Activated CD4-positive, CD25-positive, alpha-beta regulatory T cell (primary cell): ENCODE measurements around the gene KRAS.

ENCODE experiments used
- DNase-seq, 4 experiments: peaks; one replicate each; lab custom pipeline; 2025; lab: John Stamatoyannopoulos, UW

Gene KRAS

GRCh38 chr12:25195056-25195971 is 55.4 kb downstream of the KRAS start, which contains the start of the genes DNAI7 and ETFRF1:
Gene DNAI7 (minus strand): TSS chr12:25195160. CDS start chr12:25195078, 82 bp downstream.
Gene ETFRF1 (plus strand): TSS chr12:25195237. CDS start chr12:25203957, 8,720 bp downstream.
- DNase-seq, result peak; percentile 91 to 92 (median 92)

GRCh38 chr12:25194722-25195055 is 56.0 kb downstream of the KRAS start:
- DNase-seq, result no peak

DNA sequence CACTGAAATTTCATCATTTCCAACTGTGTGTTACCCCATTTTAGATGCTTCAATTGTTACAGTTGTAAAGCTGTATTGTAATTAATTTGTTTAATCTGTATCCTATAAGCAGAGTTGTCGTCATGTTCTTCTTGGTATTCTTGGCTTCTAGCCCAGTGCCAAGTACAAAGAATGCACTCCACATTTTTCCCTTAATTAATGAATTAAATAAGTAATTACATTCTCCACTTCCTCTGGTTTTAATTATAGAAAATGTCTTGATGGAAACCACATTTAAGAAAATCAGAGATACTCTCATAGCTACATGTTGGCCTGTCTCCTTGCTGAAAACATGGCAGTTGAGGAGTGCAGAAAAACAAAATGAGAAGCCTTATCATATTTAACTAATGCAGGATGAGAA is 56.5 kb downstream of the KRAS start:
- DNase-seq, result no peak

- no peak for DNase-seq
These were observed 59.9 kb downstream of the KRAS start for GRCh38 chr12:25190793-25191192.

- no peak for DNase-seq
These were observed 61.1 kb downstream of the KRAS start for GRCh38 chr12:25189656-25190055.

DNA sequence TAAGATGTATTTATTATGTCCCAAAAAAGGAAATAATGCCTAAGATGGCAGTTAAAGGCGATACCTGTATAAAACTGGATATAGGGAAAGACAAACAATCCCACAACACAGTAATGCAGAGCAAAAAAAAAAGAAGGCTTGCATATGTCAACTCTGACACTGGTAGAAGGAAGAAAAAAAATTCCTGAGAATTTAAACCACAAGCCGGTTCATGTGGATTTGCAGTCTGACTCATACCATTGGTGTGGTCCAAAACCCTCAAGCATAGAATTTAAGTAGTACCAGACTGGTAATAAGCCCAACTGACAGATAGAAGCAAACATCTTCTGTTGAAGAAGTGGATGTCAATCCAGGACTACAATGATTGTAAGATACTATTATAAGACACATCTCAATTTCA is 62.9 kb downstream of the KRAS start:
- no peak for DNase-seq

DNA sequence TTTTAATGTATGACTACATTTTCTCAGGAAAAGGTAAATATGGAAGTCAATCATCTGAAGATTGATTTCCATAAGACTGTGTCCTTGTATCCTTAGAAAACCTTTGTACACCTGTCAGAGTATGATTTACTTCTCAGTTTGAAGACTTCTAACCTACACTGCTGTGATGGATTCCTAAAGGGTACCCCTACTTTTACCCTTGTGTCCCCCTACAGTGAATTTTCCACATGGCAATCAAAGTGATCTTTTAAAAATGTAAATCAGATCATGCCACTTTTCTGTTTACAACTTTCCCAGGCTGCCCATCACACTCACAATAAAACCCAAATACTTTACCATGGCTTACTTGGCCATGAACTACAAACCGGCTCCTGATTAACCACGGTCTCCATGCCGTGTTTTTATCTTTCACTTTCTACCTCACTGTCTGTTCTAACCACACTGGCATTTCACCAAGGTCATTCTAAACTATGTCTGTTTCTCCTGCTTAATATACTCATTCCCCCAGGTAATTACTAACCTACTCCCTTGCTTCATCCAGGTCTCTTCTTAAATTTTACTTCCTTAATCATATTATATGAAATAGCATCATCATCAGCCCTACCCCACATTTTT is 63.8 kb downstream of the KRAS start:
- DNase-seq, result no peak

GRCh38 chr12:25186038-25186787 is 64.5 kb downstream of the KRAS start:
- DNase-seq, result no peak

- DNase-seq, result no peak
These were observed 66.6 kb downstream of the KRAS start for GRCh38 chr12:25184132-25184531.

DNA sequence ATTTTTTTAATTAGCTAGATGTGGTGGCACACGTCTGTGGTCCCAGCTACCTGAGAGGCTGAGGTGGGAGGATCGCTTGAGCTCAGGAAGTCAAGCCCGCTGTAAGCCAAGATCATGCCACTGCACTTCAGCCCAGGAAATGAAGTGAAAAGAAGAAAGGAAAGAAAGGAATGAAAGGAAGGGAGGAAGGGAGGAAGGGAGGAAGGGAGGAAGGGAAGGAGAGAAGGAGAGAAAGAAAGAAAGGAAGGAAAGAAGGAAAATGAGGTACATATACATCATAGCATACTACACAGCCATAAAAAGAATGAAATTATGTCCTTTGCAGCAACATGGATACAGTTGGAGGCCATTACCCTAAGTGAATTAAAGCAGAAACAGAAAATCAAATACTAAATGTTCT is 68.0 kb downstream of the KRAS start:
- no peak for DNase-seq

DNA sequence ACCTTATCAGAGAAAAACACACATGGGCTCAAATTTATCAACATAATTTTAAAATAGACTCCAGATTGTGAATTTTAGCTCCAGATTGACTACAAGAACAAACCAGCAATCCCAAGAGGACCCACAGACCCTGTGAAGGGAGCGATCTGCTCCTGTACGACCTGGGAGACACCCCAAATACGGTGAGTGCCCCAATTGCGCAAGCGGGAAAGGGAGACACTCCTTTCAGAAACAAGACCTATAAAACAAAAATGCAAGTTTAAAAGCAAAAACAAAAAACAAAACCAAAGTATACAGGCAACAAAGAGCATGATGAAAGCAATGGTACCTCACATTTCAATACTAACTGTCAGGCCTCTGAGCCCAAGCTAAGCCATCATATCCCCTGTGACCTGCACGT is 87.9 kb downstream of the KRAS start:
- DNase-seq, result no peak

DNA sequence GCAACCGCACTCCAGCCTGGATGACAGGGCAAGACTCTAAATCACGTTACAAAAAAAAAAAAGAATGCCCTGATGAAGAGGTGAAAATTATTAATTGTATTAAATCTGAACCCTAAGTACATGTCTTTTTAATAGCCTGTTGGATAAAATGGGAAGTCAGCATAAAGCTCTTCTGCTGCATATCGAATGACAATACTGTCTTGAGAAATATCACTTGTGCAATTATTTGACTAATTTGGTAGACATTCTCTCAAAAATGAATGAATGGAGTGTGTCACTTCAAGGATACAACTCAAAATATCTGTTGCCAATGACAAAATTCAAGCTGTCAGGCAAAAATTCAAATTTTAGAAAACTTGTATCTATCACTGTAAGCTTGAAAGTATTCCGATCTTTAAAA is 94.7 kb downstream of the KRAS start:
- DNase-seq, result no peak

- DNase-seq, result no peak
These were observed 95.6 kb downstream of the KRAS start for GRCh38 chr12:25155022-25155576.
